GM19468 (cell line): ENCODE data around the gene CGN.

Experiments
- ATAC-seq: cut with Tn5 transposase; IDR thresholded peaks from one replicate; pipeline ENCODE4 v1.9.1; 2021; ENCODE audit warnings: mild to moderate bottlenecking, moderate library complexity, moderate number of reproducible peaks; ENCODE audit not compliant: unreplicated experiment; ENCODE audit errors: extremely low read depth

The CGN gene

DNA sequence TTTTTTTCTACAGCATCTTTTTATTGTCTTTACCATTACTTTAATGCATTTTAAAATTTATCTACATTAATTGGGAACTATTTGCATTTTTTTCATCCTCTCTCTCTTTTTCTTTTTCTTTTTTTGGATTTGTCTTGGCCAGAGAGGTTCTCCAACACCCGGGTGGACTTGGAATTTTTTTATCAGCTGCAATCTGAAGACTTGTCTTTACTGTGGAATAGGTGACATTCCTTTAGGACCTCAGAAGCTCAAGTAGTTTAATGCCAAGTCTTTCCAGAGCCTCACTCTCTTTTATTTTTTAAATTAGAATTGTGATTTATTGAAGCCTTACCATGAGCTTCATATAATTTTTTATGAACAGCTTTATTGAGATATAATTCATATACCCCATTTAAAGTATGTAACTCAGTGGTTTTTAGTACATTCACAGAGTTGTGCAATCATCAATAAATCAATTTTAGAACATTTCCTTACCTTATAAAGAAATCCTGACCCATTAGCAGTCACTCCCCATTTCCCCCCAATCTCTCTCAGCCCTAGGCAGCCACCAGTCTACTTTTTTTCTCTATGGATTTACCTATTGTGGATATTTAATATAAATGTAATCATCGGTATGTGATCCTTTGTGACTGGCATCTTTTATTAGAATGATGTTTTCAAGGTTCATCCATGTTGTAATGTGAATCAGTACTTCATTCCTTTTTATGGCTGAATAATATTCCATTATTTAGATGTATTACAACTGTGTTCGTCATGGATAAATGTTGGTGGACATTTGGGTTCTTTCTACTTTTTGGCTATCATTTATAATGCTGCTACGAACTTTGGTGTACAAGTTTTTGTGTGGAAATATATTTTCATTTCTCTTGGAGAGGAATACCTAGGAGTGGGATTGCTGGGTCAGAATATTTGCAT is 35.1 kb downstream of the CGN start:
- ATAC-seq: no peak

DNA sequence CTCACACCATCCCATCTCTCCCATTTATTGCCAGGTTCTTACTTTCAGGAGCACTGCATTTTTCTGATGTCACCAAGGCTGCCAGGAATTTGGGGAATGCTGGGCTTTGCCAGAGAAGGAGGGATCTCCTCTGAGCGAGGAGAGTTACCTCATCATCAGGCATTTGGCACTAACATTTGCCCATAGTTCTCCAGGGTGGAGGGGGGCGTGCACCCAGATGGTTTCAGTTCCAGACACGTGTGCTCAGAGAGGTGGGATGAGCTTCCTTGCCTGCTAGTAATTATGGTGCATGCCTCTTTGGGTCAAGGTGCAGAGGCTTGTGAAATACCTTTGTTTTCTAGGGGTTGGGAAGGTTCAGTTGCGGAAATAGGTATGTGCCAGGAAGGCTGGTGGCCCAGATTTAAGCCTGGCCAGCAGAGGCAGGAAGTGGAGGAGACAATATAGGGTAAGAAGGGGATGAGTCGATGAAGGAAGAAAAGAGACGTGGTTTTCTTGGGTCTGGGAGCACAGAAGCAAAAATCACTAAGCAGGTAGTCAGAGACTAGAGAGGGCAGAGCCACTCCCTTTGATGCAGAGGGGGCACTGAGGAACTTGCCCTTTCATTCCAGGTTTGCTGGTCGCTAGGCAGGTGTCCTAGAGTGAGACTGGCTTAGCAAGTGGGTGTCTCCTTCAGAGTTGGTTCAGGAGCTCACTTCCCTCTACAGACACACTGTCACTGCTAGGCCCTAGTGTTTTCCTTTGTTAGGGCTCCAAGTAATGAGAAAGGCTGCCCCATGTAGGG is 36.1 kb downstream of the CGN start:
- ATAC-seq: no peak

DNA sequence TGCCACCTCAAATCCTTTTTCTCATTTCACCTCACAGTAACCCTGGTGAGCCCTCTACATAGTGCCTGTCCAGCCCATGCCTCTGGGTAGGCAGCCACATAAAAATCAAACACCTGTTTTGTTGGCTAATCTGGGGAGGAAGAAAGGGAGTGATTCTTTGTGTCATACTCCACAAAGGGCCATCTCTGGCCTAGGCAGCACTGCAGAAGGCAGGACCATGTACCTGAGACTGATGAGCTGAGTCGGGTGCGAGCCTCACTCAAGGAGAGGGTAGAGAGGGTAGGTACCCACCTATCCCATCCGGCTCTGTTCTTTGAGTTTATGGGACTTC is 36.7 kb downstream of the CGN start:
- no peak for ATAC-seq

DNA sequence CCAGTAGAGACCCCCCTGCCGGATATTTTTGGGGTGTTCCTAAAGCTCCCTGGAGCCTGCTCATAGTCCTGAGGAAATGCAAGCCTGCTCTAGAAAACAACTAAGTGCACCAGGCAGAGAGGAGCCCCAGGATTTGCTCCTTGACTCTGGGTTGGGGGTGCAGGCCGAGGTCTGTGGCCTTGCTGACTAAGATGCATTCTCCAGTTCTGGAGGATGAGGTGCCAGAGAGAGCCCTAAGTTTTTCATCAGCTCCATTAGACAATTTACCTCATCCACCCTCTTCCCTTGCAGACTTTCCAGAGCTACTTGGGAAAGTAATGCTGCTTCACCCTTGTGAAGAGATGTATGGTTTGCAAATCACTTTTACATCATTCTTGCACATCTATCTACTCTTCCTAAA is 38.0 kb downstream of the CGN start:
- ATAC-seq: no peak

DNA sequence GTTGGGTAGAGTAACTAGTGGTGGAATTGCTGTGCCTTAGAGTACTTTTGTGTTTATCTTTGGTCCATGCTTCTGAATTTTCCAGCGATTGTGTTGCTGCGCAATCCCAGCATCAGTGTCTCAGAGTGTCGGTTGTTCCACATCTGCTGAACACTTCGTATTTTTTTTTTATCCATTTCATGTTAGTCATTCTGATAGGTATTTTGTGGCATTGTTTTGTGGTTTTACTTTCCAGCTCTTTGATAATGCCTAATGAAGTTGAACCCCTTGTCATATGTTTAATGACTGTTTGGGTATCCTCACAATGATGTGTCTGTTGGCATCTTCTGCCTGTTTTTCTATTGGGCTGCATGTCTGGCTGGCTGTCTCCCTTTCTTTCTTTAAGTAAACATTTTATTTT is 42.5 kb downstream of the CGN start:
- ATAC-seq: no peak

DNA sequence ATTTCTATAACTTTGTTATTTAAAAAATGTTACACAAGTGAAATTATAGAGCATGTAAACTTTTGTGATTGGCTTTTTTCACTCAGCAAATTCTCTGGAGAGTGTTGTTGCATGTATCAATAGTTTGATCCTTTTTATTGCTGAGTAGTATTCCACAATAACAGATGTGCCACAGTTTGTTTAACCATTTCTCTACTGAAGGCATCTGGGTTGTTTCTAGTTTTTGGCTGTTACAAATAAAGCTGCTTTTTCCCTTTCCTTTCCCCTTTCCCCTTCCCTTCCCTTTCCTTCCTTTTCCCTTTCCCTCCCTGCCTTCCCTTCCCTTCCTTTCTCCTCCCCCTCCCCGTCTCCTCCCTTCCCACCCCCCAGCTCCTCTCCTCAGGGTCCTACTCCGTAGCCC is 44.9 kb downstream of the CGN start:
- ATAC-seq: no peak

DNA sequence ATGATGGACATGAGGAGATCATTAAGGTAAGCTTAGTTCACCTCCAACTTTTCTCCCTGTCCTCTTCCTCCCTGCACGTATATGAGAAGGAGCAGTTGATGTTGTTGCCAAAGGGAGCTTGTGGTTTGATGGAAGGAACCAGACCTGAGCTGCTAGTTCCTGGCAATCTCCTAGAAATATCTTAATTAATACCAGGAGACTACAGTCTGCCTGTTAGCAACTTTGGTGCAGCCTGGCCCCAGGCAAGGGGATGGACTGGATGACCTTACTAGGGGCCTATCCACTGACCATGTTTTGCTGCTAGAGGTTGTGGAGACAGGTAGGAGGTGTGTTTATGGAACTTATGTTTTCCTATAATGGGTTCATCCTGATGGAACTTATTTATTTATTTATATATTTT is 51.5 kb downstream of the CGN start:
- no peak for ATAC-seq

DNA sequence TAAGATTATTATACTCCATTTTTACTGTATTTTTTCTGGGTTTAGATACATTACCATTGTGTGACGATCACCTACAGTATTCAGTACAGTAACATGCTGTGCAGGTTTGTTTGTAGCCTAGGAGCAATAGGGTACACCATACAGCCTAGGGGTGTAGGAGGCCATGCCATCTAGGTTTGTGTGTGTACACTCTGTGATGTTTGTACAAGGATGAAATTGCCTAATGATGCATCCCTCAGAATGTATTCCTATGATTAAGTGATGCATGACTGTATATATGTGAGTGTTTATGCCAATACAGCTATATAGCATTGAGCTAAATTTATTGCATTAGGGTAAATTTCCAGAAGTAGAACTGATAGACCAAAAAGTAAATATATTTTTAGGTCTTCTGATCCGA is 52.2 kb downstream of the CGN start:
- ATAC-seq: no peak

DNA sequence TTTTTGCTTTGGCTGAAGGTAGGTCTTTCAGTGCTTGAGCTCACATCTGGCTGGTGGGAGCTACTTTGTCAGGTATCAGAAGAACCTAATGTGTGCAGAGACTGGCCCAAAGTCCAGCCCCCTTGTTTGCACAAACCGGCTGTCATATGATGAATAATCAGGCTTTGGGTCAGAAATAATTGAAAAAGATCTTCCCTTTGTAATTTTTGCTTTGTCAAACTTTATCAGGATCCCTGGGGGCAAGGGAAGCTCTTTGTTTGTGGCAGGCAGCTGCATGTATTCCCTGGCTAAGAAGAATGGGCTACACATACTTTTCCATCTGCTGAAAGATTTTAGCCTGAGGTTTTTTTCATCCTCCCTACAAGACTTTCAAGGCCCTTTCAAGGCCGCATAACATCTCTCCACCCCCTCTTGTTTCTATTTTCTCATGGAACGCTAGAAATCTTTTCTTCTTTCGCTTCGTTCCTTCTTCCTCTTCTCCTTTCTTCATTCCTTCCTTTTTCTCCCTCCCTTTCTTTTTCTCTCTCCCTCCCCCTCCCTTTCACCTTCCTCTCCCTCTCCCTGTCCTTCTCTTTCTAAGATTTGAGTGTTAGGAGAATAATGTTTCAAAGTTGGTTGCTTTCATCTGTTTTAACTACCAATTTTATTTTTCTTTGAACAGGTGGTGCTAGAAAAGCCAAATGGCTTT is 54.5 kb downstream of the CGN start:
- no peak for ATAC-seq

DNA sequence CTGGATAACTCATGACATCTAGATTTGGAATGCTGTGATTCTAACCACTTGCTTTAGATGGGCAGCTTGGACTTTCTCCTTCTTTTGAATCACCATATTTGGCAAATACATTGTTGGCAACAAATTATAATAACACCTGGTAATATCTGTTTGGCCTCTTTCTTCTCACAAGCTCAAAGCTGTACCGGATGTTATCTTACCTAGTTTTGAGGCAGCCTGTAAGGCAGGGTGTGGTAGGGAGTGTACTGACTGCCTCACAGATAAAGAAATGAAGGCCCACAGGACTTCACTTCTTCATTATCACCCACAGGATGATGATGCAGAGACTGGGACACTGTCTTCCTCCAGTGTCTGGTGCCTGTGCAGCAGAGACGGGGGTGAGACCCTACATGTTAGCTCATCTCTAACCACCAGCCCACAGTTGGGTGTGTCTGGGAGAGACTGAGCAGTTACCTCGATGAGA is 57.5 kb downstream of the CGN start:
- ATAC-seq: no peak

DNA sequence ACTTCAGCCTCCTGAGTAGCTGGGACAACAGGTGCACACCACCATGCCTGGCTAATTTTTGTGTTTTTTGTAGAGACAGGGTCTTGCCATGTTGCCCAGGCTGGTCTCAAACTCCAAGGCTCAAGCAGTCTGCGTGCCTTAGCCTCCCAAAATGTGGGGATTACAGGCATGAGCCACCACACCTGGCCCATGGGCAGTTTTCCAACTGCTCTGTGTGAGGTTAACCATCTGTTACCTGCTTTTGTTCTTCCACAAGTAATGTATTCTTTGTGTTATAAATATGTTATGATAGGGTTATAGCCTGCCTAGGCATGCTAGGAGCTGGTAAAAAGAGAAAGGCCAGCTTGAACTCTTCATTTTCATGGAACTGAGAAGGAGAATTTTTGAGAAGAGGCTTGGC is 59.6 kb downstream of the CGN start:
- no peak for ATAC-seq

DNA sequence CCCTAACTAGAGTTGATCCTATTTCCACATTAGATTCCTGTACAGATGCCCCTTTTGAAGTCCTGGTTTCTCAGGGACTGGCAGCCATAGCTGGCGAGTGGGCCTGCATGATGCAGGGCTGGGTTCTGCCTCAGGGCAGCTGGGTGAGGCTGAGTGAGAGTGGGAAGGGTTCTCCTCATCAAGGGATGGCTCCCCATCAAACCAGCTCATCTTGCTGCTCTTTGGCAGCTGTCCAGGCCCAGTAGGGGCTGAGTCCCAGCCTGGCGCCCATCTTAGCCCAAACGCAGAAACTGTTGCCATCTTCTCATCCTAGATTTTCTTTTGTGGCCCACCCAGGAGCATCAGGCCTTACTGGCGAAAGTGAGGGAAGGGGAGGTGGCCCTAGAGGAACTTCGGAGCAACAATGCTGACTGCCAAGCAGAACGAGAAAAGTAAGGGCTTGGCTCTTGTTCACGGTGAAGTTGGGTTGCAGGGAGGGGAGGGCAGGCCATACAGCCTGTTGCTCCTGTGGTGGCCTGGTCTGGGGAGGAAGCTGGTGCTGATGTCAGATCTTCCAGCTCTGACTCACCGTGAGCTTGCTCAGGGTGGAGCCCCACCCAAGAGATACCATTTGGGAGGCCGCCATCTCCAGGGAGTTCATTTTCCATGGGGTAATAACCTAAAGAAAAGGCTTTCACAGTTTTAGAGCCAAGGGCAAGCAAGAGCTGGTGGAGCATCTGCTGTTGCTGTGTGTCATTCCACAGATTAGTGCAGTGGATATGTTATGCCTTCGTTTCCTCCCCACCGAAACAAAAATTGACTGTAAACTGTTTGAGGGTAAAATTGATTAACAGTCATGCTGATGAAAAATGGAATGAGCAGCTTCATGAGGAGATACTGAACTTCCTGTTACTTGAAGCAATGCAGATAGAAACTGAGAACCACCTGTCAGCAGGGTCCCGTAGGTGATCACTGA is 63.7 kb downstream of the CGN start:
- ATAC-seq: no peak

DNA sequence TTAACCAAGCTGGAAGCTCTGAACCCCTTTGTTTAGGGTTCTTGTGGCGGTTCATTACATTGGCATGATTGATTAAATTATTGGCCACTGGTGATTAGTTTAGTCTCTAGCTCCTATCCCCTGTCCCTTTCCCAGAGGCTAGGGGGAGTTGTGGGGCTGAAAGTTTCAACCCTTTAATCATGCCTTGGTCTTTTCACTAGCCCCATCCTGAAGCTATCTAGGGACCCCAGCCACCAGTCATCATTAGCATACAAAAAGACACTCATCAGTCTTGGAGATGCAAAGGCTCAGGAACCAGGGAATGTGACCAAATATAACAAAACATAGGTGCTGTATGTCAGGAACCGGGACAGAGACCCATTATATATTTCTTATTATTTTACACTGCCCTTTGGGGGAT is 66.0 kb downstream of the CGN start:
- ATAC-seq: no peak

DNA sequence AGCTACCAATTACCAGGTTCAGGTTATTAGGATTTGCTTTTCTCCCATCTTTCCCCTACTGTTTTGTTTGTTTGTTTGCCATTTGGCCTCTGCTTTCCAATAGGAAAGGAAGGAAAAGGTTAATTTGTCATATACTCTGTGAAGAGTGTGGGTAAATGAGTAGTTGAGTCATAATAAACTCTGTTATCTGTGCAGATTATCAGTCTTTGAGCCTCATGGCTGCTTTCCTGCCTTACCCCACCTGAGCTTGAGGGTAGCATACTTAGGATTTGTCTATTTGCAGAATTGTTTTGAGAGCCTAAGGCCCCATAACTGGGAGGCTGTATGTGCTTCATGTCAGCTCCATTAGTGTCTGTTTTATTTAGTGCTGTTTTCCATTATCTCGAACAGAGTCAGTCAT is 67.8 kb downstream of the CGN start:
- ATAC-seq: no peak

DNA sequence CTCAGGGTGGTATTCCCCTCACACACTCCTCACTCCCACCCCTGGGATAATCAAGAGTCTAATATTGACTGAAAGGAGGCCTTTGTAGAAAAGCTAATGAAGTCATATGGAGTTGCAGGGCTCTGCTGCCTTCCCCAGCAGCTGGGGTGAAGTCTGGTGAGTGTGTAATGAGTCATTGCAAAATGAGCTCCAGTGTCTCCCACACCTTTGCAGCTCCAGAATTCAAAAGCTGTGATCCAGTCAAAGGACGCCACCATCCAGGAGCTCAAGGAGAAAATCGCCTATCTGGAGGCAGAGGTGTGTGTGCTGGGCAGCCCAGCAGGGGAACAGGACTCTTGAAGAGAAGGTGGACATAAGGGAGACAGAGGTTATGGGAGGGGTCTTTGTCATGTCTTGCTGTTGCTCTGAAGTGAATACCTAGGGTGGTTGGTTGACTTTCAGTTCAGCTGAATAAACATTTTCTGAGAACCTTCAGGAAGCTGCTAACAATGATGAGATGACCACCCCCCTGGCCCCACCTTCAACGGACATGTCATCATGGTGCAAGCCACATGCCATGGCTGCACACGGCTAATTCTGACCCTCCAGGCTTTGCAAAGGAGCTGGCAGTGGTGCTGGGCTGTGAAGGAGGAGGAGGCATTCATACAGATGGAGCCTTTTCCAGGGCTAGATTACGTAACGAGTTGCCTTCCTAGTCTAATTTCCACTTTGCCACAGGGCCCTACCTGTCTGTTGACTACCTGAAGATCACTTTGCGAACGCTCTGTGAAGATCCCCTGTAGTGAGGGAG is 68.4 kb downstream of the CGN start:
- no peak for ATAC-seq

DNA sequence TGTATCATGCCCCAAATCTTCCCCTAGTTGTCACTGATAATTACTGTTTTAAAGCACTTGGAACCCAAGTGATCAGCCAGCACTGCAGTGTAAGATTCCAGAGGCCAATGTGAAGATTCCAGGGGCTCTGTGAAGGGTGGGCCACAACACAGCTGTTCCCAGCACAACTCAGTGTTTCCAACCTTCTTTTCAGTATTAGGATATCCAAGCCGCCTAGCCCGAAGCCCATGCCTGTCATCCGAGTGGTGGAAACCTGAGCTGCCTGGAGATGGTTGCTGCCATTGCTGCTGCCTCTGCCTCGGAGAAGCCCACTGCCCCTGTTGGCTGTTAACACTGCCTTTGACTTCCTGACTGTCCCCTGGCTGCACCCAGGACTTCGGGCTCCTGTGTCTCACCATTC is 70.3 kb downstream of the CGN start:
- no peak for ATAC-seq

DNA sequence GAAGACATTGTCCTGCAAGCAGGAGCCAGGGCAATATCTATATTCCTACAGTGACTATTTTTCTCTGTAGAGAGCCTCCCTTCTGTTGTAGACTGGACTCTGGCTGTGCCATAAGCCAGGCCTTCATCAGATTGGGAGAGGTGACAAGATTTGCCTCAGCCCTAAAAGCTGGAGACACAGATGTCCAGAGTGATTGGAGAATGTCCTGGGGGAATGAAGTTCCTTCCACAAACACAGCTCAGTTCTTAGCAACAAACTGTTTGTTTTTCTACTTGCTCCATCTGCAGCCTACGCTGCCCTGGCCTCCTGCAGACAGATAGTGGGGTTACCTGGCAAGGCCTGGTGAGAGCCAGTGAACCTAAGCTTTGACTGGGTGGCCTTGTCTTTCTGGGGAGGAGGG is 70.7 kb downstream of the CGN start:
- ATAC-seq: no peak

DNA sequence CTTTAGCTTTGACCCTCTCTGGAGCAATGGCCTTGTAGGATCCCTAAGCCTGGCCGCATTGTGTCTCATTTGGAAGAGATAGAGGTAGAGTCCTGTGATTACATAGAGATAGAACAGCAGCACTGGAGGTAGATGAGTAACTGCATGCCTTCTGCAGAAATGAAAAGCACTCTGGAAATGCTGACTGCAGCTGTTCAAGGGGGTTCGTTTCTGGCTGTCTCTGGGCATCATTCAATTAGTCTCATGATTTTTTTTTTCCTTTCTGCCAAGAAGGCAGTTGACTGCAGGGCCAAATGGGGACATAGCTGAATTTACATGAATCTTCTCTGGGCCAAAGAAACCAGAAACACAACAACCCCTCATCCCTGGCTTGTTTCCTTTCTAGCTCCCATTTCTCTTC is 72.6 kb downstream of the CGN start:
- no peak for ATAC-seq

DNA sequence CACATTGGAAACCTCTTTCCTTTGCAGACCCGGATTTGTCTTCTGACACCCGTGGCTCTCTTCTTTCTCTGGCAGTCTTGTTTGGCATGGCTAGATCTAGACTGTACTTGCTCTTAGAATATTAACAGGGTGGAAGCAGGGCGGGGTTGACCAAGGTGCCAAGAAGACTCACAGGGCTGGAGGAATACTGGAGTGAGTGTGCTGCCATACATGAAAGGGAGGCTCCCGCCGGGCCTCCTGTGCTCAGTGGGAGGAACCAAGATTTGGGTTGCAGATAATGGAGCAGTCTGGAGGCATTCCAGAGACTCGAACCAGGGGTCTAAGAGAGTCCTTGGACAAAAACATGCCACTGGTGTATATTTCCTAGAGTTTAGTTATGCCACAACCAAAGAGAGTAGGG is 73.1 kb downstream of the CGN start:
- ATAC-seq: no peak
